Neural cell (in vitro differentiated cells): ENCODE measurements around the gene FRZB. TPM values are rescaled to one million over a fixed set of nuclear protein-coding genes. Genes with fewer than 3 reads are reported as not detected.

Experiments used
- H2AFZ ChIP-seq: fragments of 200-600, 300-800 bp; sonication (generic), shearing (Covaris generic); 2 replicates; pipeline ENCODE4 v1.6.0; 2014; ENCODE audit warnings: low read depth, mild to moderate bottlenecking, antibody characterized with exemption, low read length, moderate library complexity
- H3F3A ChIP-seq: fragments of 200-600 bp; shearing (Covaris generic); 2 replicates; pipeline ENCODE4 v1.6.1; 2016; ENCODE audit warnings: mild to moderate bottlenecking, moderate library complexity, mixed read lengths, antibody characterized with exemption, low read length; ENCODE audit not compliant: insufficient read depth, poor library complexity, severe bottlenecking
- H3K27ac ChIP-seq: fragments of 200-600, 300-800 bp; sonication (generic), shearing (Covaris generic); 2 replicates; pipeline ENCODE4 v1.5.1; 2014; ENCODE audit warnings: mild to moderate bottlenecking, low read length, moderate library complexity
- H3K27me3 ChIP-seq: fragments of 300-800, 200-600 bp; sonication (generic), shearing (Covaris generic); 2 replicates; pipeline ENCODE4 v1.6.0; 2014; ENCODE audit warnings: mild to moderate bottlenecking, low read depth, low read length, moderate library complexity; ENCODE audit not compliant: insufficient read depth
- H3K36me3 ChIP-seq: fragments of 300-800, 200-600 bp; sonication (generic), shearing (Covaris generic); 2 replicates; pipeline ENCODE4 v1.5.1; 2014; ENCODE audit warnings: mild to moderate bottlenecking, antibody characterized with exemption, low read length, moderate library complexity; ENCODE audit not compliant: insufficient read depth
- H3K4me2 ChIP-seq: fragments of 300-800, 200-600 bp; sonication (generic), shearing (Covaris generic); 2 replicates; pipeline ENCODE4 v1.6.0; 2014; ENCODE audit warnings: mild to moderate bottlenecking, low read length
- H3K4me3 ChIP-seq: fragments of 300-800, 200-600 bp; sonication (generic), shearing (Covaris generic); 2 replicates; pipeline ENCODE4 v1.5.1; 2014; ENCODE audit warnings: mild to moderate bottlenecking, low read length, moderate library complexity
- H3K79me2 ChIP-seq: fragments of 200-600 bp; shearing (Covaris generic); replicated peaks from 2 replicates; pipeline ENCODE4 v1.6.0; 2014; ENCODE audit warnings: mild to moderate bottlenecking, low read length, moderate library complexity; ENCODE audit not compliant: insufficient read depth
- H3K9ac ChIP-seq: fragments of 300-800, 200-600 bp; sonication (generic), shearing (Covaris generic); 2 replicates; pipeline ENCODE4 v1.6.1; 2016; ENCODE audit warnings: mild to moderate bottlenecking, low read length, mixed read lengths
- H3K9me2 ChIP-seq: fragments of 200-600 bp; shearing (Covaris generic); 2 replicates; pipeline ENCODE4 v1.6.1; 2016; ENCODE audit warnings: mild to moderate bottlenecking, low read length, mixed read lengths; ENCODE audit not compliant: insufficient read depth
- H3K9me3 ChIP-seq: fragments of 200-600, 300-800 bp; sonication (generic), shearing (Covaris generic); 2 replicates; pipeline ENCODE4 v1.6.1; 2016; ENCODE audit warnings: mild to moderate bottlenecking, mixed run types, low read length, moderate library complexity, mixed read lengths
- H4K20me1 ChIP-seq: fragments of 200-600 bp; shearing (Covaris generic); 2 replicates; pipeline ENCODE4 v1.6.1; 2016; ENCODE audit warnings: mild to moderate bottlenecking, mixed run types; ENCODE audit not compliant: insufficient read depth
- CTCF ChIP-seq: fragments of 450-650 bp; IDR thresholded peaks from 2 replicates; pipeline ENCODE4 v1.5.1; 2014; ENCODE audit warnings: antibody characterized with exemption, mild to moderate bottlenecking, moderate library complexity; ENCODE audit not compliant: poor library complexity, severe bottlenecking
- EP300 ChIP-seq: fragments of 450-650 bp; conservative IDR thresholded peaks from 2 replicates; pipeline ENCODE4 v1.6.1; 2014; ENCODE audit warnings: antibody characterized with exemption, mild to moderate bottlenecking, moderate library complexity; ENCODE audit not compliant: poor library complexity, severe bottlenecking
- EZH2 ChIP-seq: fragments of 200-600, 300-800 bp; shearing (Covaris generic), sonication (generic); IDR thresholded peaks from 2 replicates; pipeline ENCODE4 v1.6.1; 2014; ENCODE audit warnings: antibody characterized with exemption, low read length, borderline replicate concordance, mild to moderate bottlenecking; ENCODE audit not compliant: insufficient read depth, poor library complexity, severe bottlenecking
- MXI1 ChIP-seq: fragments of 450-650 bp; conservative IDR thresholded peaks from 2 replicates; pipeline ENCODE4 v1.6.1; 2014; ENCODE audit warnings: antibody characterized with exemption, mild to moderate bottlenecking; ENCODE audit not compliant: poor library complexity, severe bottlenecking
- POLR2AphosphoS5 ChIP-seq: IDR thresholded peaks from 2 replicates; pipeline ENCODE4 v1.6.1; 2012
- RAD21 ChIP-seq: fragments of 450-650 bp; conservative IDR thresholded peaks from 2 replicates; pipeline ENCODE4 v1.6.1; 2014; ENCODE audit warnings: antibody characterized with exemption, mild to moderate bottlenecking, moderate library complexity
- REST ChIP-seq: IDR thresholded peaks from 2 replicates; pipeline ENCODE4 v1.6.1; 2012; ENCODE audit warnings: borderline replicate concordance
- SMC3 ChIP-seq: fragments of 450-650 bp; conservative IDR thresholded peaks from 2 replicates; pipeline ENCODE4 v1.6.1; 2014; ENCODE audit warnings: antibody characterized with exemption, mild to moderate bottlenecking, moderate library complexity; ENCODE audit not compliant: poor library complexity
- TAF1 ChIP-seq: IDR thresholded peaks from 2 replicates; pipeline ENCODE4 v1.6.1; 2012; ENCODE audit warnings: low read depth
- polyA plus RNA-seq: library from polyadenylated mRNA; depleted of rRNA; stranded (reverse); fragments of >200 nt; gene quantifications from 2 replicates; pipeline ENCODE4 v1.2.3, GENCODE V29; 2014

FRZB gene
- polyA plus RNA-seq, 1 donor from 2014 or later: 3.5 TPM

GRCh38 chr2:182845794-182846417 is 20.5 kb downstream of the FRZB start:
- no peaks in the 10 kb centered on the region for H3K9me2 ChIP-seq
- H3K9ac ChIP-seq: no peak overlapping the region
- peaks cover 5% of the 10 kb centered on the region for H3K79me2 ChIP-seq
- TF ChIP-seq CTCF: no peak
- no peak for TF ChIP-seq POLR2AphosphoS5
- no peak for TF ChIP-seq SMC3
- TF ChIP-seq EP300: no peak
- no peak for TF ChIP-seq MXI1
- no peak for TF ChIP-seq EZH2
- no peaks in the 10 kb centered on the region for H4K20me1 ChIP-seq
- H3K4me3 ChIP-seq: no peak overlapping the region
- H3K27ac ChIP-seq: no peak overlapping the region
- no peak overlapping the region for H2AFZ ChIP-seq
- H3K36me3 ChIP-seq: no peaks in the 10 kb centered on the region
- no peaks in the 10 kb centered on the region for H3K27me3 ChIP-seq
- H3K9me3 ChIP-seq: no peaks in the 10 kb centered on the region
- no peaks in the 10 kb centered on the region for H3F3A ChIP-seq
- no peak overlapping the region for H3K4me2 ChIP-seq

- Histone ChIP-seq H3K9me3 (no peaks in the 10 kb centered on the region), H2AFZ (no peak overlapping the region), H3K27ac (no peak overlapping the region)
Observed at GRCh38 chr2:182836451-182836850, 30.0 kb downstream of the FRZB start.

More at GRCh38 chr2:182836451-182836850, 30.0 kb downstream of the FRZB start:
- H4K20me1 ChIP-seq: no peaks in the 10 kb centered on the region
- no peaks in the 10 kb centered on the region for H3K36me3 ChIP-seq
- no peak overlapping the region for H3K9ac ChIP-seq
- no peaks in the 10 kb centered on the region for H3K9me2 ChIP-seq
- no peak overlapping the region for H3K4me2 ChIP-seq
- TF ChIP-seq POLR2AphosphoS5 (no peak), MXI1 (no peak), REST (no peak), TAF1 (no peak), SMC3 (no peak), EZH2 (no peak), RAD21 (no peak), CTCF (no peak), EP300 (no peak)
- H3K79me2 ChIP-seq: peaks cover 5% of the 10 kb centered on the region
- H3F3A ChIP-seq: no peaks in the 10 kb centered on the region
- no peak overlapping the region for H3K4me3 ChIP-seq
- H3K27me3 ChIP-seq: no peaks in the 10 kb centered on the region
